Endothelial cell of umbilical vein (primary cell): ENCODE results near the gene PCSK6. TPM values are rescaled to one million over a fixed set of nuclear protein-coding genes. Genes with fewer than 3 reads are reported as not detected.

Source experiments
- BruUV-seq: library from RNA; stranded (reverse); fragments of 400-500 nt; replicated peaks from 2 replicates; lab custom pipeline; 2021; lab: Mats Ljungman, UMichigan
- CTCF ChIA-PET: fragments of 300-600, 350-600 bp; sonication (Branson Sonifier 250); formaldehyde crosslinking; loops from one replicate; lab custom pipeline; 2021; ENCODE audit warnings: antibody characterized with exemption, inconsistent platforms; lab: Charles Lee
- POLR2A ChIA-PET: fragments of 300-600, 350-600 bp; sonication (Branson Sonifier 250); formaldehyde crosslinking; loops from one replicate; lab custom pipeline; 2021; ENCODE audit warnings: antibody characterized with exemption, inconsistent platforms; lab: Charles Lee
- DNase-seq: peaks from one replicate; pipeline ENCODE4 v3.0.0-alpha.2; 2011; ENCODE audit warnings: low read depth, low spot score
- FAIRE-seq: peaks from 2 replicates; lab custom pipeline; 2011; peaks lifted over from hg19 to GRCh38; lab: Jason Lieb, UNC
- H2AFZ ChIP-seq: 2 replicates; pipeline ENCODE4 v1.6.0; 2012; ENCODE audit warnings: low read depth, low read length, control low read depth, inconsistent platforms
- H3K27ac ChIP-seq: 2 replicates; pipeline ENCODE4 v1.5.1; 2011; ENCODE audit warnings: low read depth, mild to moderate bottlenecking, control low read depth, low read length, moderate library complexity; ENCODE audit not compliant: insufficient read depth
- H3K27me3 ChIP-seq, 2 experiments: 2 replicates each; pipeline versions ENCODE4 v1.6.0 to v1.6.1; 2011; ENCODE audit warnings: low read length in 2 of 2, mixed read lengths in 1 of 2; ENCODE audit not compliant: control insufficient read depth in 2 of 2, insufficient read depth in 2 of 2
- H3K36me3 ChIP-seq, 2 experiments: 2 replicates in 1 of 2; 3 replicates in 1 of 2; pipeline ENCODE4 v1.5.1; 2011; ENCODE audit warnings: low read length in 2 of 2, mild to moderate bottlenecking in 1 of 2, moderate library complexity in 1 of 2; ENCODE audit not compliant: control insufficient read depth in 2 of 2, insufficient read depth in 2 of 2; ENCODE audit errors: extremely low read depth in 1 of 2
- H3K4me1 ChIP-seq: 3 replicates; pipeline ENCODE4 v1.5.1; 2011; ENCODE audit warnings: mild to moderate bottlenecking, low read length; ENCODE audit not compliant: control insufficient read depth, insufficient read depth; ENCODE audit errors: extremely low read depth
- H3K4me2 ChIP-seq: 2 replicates; pipeline ENCODE4 v1.6.1; 2011; ENCODE audit warnings: low read length, control low read depth, mixed read lengths; ENCODE audit not compliant: insufficient read depth
- H3K4me3 ChIP-seq, 3 experiments: fragments of 200-600 bp in 1 of 3; sonication (generic), shearing (Covaris generic) in 1 of 3; replicated peaks in 1 of 3; 2 replicates each; pipeline ENCODE4 v1.5.1; 2011 to 2016; ENCODE audit warnings: control low read depth in 3 of 3, low read length in 3 of 3, mild to moderate bottlenecking in 2 of 3, inconsistent platforms in 1 of 3, low read depth in 1 of 3, moderate library complexity in 1 of 3; ENCODE audit not compliant: insufficient read depth in 1 of 3
- H3K79me2 ChIP-seq: 2 replicates; pipeline ENCODE4 v1.6.0; 2012; ENCODE audit warnings: low read length, inconsistent platforms; ENCODE audit not compliant: control insufficient read depth, insufficient read depth
- H3K9ac ChIP-seq: replicated peaks from 2 replicates; pipeline ENCODE3; 2011; ENCODE audit warnings: low read length, control low read depth; ENCODE audit not compliant: insufficient read depth; ENCODE audit errors: extremely low read depth
- H3K9me1 ChIP-seq: replicated peaks from 3 replicates; pipeline ENCODE4 v1.6.0; 2011; ENCODE audit warnings: mild to moderate bottlenecking, low read length; ENCODE audit not compliant: control insufficient read depth, insufficient read depth; ENCODE audit errors: extremely low read depth
- H3K9me3 ChIP-seq: replicated peaks from 2 replicates; pipeline ENCODE4 v1.5.1; 2012; ENCODE audit warnings: low read length, inconsistent platforms; ENCODE audit not compliant: control insufficient read depth, insufficient read depth
- H4K20me1 ChIP-seq: replicated peaks from 2 replicates; pipeline ENCODE3; 2011; ENCODE audit warnings: mild to moderate bottlenecking, low read length; ENCODE audit not compliant: control insufficient read depth, insufficient read depth; ENCODE audit errors: extremely low read depth
- EZH2 ChIP-seq: IDR thresholded peaks from 2 replicates; pipeline ENCODE4 v1.6.1; 2012; ENCODE audit warnings: borderline replicate concordance, low read depth, mild to moderate bottlenecking, moderate library complexity, low read length, inconsistent platforms; ENCODE audit not compliant: severe bottlenecking
- FOS ChIP-seq: IDR thresholded peaks from 2 replicates; pipeline ENCODE4 v1.6.1; 2011; ENCODE audit warnings: mild to moderate bottlenecking, low read length, moderate library complexity, borderline replicate concordance; ENCODE audit not compliant: insufficient read depth
- GATA2 ChIP-seq: IDR thresholded peaks from 2 replicates; pipeline ENCODE4 v1.7.0; 2011; ENCODE audit warnings: low read depth, mild to moderate bottlenecking, moderate library complexity, mixed read lengths, low read length; ENCODE audit not compliant: insufficient read length, insufficient read depth
- JUN ChIP-seq: IDR thresholded peaks from 2 replicates; pipeline ENCODE4 v1.6.1; 2011; ENCODE audit warnings: borderline replicate concordance, low read depth; ENCODE audit not compliant: insufficient read length, insufficient read depth
- MYC ChIP-seq: IDR thresholded peaks from one replicate; pipeline ENCODE4 v1.6.1; 2011; ENCODE audit warnings: mild to moderate bottlenecking, low read depth, low read length
- POLR2A ChIP-seq: IDR thresholded peaks from 2 replicates; pipeline ENCODE4 v1.6.1; 2012; ENCODE audit warnings: low read depth, mild to moderate bottlenecking, control low read depth, low read length
- POLR2AphosphoS5 ChIP-seq: IDR thresholded peaks from 2 replicates; pipeline ENCODE4 v1.6.1; 2012; ENCODE audit warnings: low read depth, mild to moderate bottlenecking, control low read depth, low read length, moderate library complexity; ENCODE audit not compliant: insufficient read depth
- dilution Hi-C: fragments of 300-500 bp; cut with MboI; formaldehyde crosslinking; loops from one replicate; pipeline ENCODE4 v1.15.0; 2019; ENCODE audit warnings: low sequenced_read_pairs; ENCODE audit not compliant: extremely low pct_ligation_motif_present
- intact Hi-C: fragments of 100-400 bp; cut with micrococcal nuclease; formaldehyde crosslinking; loops from one replicate; pipeline ENCODE4 v1.10.0; 2022
- polyA plus RNA-seq, 4 experiments: library from polyadenylated mRNA; depleted of rRNA in 3 of 4; stranded (reverse) in 3 of 4; unstranded in 1 of 4; fragments of >200 nt; gene quantifications; 2 replicates each; pipeline versions ENCODE4 v1.2.1 to v1.2.3, GENCODE V29; 2011 to 2012; ENCODE audit warnings: missing spikeins in 1 of 4
- total RNA-seq: library from RNA; stranded (reverse); gene quantifications from 2 replicates; pipeline ENCODE4 v1.2.3, GENCODE V29; 2021
- TF ChIP-seq, protein P1 (sequence below), 2 donors: IDR thresholded peaks; 1 replicate in 1 of 2; 2 replicates in 1 of 2; pipeline ENCODE4 v1.5.1; 2011; ENCODE audit warnings: low read length in 2 of 2, mild to moderate bottlenecking in 2 of 2, moderate library complexity in 2 of 2, control low read depth in 1 of 2, inconsistent platforms in 1 of 2, low read depth in 1 of 2; ENCODE audit not compliant: insufficient read depth in 1 of 2; ENCODE audit errors: extremely low read depth in 1 of 2
- TF ChIP-seq, protein P2 (sequence below): IDR thresholded peaks from 2 replicates; pipeline ENCODE4 v1.6.1; 2011; ENCODE audit not compliant: insufficient read depth, insufficient read length

Gene PCSK6
- total and polyA plus RNA-seq, 2 donors (not counting 3 experiments of a cell fraction or from before 2014, with no cell fraction given) = 0.18 to 0.69 TPM

DNA sequence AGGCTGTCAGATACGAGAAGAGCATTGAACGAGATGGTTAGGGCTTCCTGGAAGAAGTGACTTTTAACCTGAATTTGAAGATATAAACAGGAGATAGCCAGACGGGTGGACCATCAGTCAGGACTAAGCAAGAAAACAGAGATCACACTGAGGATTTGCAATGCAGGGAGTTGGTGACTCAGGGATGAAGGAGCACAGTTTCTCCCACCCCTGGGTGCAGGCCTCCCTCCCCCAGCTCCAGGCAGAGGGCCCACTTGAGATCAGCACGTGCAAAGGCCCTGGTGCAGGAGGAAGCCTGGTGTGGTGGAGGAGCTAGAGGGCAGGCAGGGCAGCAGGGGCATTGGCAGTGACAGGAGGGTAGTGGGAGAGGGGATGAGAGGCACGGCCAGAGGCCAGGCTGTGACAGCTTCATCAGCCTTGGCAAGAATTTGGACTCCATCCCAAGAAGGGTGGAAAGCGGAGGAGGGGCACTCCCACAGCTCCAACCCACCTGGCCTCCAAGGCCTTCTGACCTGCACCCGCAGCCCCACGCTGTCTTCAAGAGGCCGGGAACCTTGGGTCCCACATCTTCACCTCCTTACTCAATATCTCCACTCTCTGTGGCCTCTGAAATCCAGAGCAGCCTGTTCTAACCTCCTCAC, 8.7 kb upstream of the PCSK6 start:
- no peaks in the 10 kb centered on the region for H3K9me3 ChIP-seq
- dilution Hi-C loops = no loop called here
- no peaks in the 10 kb centered on the region for H3K79me2 ChIP-seq
- H3K9me1 ChIP-seq = no peaks in the 10 kb centered on the region
- DNase-seq (no peak), FAIRE-seq (no peak)
- ChIA-PET CTCF (interaction anchor here (0.6 kb wide), 1 partner anchor 196 kb away, joined by 4 read pairs; no protein-coding TSS in a partner anchor), POLR2A (interaction anchor here (0.5 kb wide), 1 partner anchor 145 kb away, joined by 5 read pairs; no protein-coding TSS in a partner anchor)
- H3K27ac ChIP-seq = no peak overlapping the region
- no TSS peak for BruUV-seq
- no peak overlapping the region for H3K4me3 ChIP-seq
- no peaks in the 10 kb centered on the region for H3K36me3 ChIP-seq
- TF ChIP-seq GATA2 (no peak), MYC (no peak), POLR2AphosphoS5 (no peak), EZH2 (no peak), JUN (no peak), FOS (no peak), POLR2A (no peak)
- TF ChIP-seq, protein P1, sequence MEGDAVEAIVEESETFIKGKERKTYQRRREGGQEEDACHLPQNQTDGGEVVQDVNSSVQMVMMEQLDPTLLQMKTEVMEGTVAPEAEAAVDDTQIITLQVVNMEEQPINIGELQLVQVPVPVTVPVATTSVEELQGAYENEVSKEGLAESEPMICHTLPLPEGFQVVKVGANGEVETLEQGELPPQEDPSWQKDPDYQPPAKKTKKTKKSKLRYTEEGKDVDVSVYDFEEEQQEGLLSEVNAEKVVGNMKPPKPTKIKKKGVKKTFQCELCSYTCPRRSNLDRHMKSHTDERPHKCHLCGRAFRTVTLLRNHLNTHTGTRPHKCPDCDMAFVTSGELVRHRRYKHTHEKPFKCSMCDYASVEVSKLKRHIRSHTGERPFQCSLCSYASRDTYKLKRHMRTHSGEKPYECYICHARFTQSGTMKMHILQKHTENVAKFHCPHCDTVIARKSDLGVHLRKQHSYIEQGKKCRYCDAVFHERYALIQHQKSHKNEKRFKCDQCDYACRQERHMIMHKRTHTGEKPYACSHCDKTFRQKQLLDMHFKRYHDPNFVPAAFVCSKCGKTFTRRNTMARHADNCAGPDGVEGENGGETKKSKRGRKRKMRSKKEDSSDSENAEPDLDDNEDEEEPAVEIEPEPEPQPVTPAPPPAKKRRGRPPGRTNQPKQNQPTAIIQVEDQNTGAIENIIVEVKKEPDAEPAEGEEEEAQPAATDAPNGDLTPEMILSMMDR (IDR thresholded peaks at IDR 0.05; ENCODE audit: extremely low read depth in 1 of 2, insufficient read depth in 1 of 2, low read depth in 1 of 2, low read length in 2 of 2) = no peak
- TF ChIP-seq, protein P2, sequence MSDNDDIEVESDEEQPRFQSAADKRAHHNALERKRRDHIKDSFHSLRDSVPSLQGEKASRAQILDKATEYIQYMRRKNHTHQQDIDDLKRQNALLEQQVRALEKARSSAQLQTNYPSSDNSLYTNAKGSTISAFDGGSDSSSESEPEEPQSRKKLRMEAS = no peak
- no peaks in the 10 kb centered on the region for H3K4me1 ChIP-seq
- H3K27me3 ChIP-seq = peaks cover 5 to 9% of the 10 kb centered on the region in 2 experiments
- no peaks in the 10 kb centered on the region for H4K20me1 ChIP-seq
- intact Hi-C loops = no loop called here
- H3K9ac ChIP-seq = no peak overlapping the region
- no peak overlapping the region for H3K4me2 ChIP-seq
- H2AFZ ChIP-seq = no peak overlapping the region
